IMR-90 (cell line): Measurements from ENCODE around the gene UTRN. TPM values are rescaled to one million over a fixed set of nuclear protein-coding genes. Genes with fewer than 3 reads are reported as not detected.
A peak's percentile ranks its signal among the peaks of the same experiment; 100 is the strongest.

ENCODE experiments used
- ATAC-seq: fragments of 200-7000 bp; cut with Tn5 transposase; 2 replicates; pipeline ENCODE4 v1.9.1; 2020; ENCODE audit warnings: low read depth, mild to moderate bottlenecking, moderate library complexity
- BruUV-seq: library from RNA; stranded (reverse); fragments of 400-500 nt; replicated peaks from 2 replicates; lab custom pipeline; 2021; lab: Mats Ljungman, UMichigan
- CTCF ChIA-PET: fragments of 300-600 bp; formaldehyde crosslinking; extraction: SDS; loops from one replicate; lab custom pipeline; 2021; ENCODE audit warnings: antibody characterized with exemption; lab: Yijun Ruan, JAX
- POLR2A ChIA-PET: fragments of 300-600 bp; sonication (Branson Sonifier 250); formaldehyde crosslinking; loops from one replicate; lab custom pipeline; 2022; ENCODE audit warnings: antibody characterized with exemption; ENCODE audit not compliant: unreplicated experiment; lab: Charles Lee
- DNase-seq: peaks from one replicate; pipeline ENCODE4 v3.0.0; 2013
- H2AFZ ChIP-seq: replicated peaks from 2 replicates; pipeline ENCODE3; 2013; ENCODE audit warnings: low read length, mild to moderate bottlenecking; ENCODE audit not compliant: poor library complexity
- H2AK5ac ChIP-seq: 2 replicates; pipeline ENCODE4 v1.6.1; 2013; ENCODE audit warnings: low read depth, low read length, inconsistent platforms
- H2AK9ac ChIP-seq: replicated peaks from 2 replicates; pipeline ENCODE3; 2013; ENCODE audit warnings: mild to moderate bottlenecking, low read depth, low read length, moderate library complexity; ENCODE audit not compliant: poor library complexity
- H2BK120ac ChIP-seq: 2 replicates; pipeline ENCODE4 v1.6.1; 2013; ENCODE audit warnings: low read depth, low read length, inconsistent platforms
- H2BK15ac ChIP-seq: 3 replicates; pipeline ENCODE4 v1.6.1; 2013; ENCODE audit warnings: low read depth, low read length, inconsistent platforms
- H2BK20ac ChIP-seq: 2 replicates; pipeline ENCODE4 v1.6.1; 2013; ENCODE audit warnings: low read depth, mild to moderate bottlenecking, inconsistent platforms, low read length, moderate library complexity
- H2BK5ac ChIP-seq: 2 replicates; pipeline ENCODE4 v1.6.1; 2013; ENCODE audit warnings: mild to moderate bottlenecking, low read depth, low read length, inconsistent platforms; ENCODE audit not compliant: poor library complexity, severe bottlenecking
- H3K14ac ChIP-seq: replicated peaks from 2 replicates; pipeline ENCODE4 v1.6.1; 2013; ENCODE audit warnings: low read depth, low read length, inconsistent platforms
- H3K18ac ChIP-seq: 2 replicates; pipeline ENCODE4 v1.6.1; 2013; ENCODE audit warnings: low read depth, low read length, control low read depth
- H3K23ac ChIP-seq: 2 replicates; pipeline ENCODE4 v1.6.1; 2013; ENCODE audit warnings: low read depth, low read length, inconsistent platforms
- H3K27ac ChIP-seq: 2 replicates; pipeline ENCODE4 v1.5.1; 2013; ENCODE audit warnings: mild to moderate bottlenecking, control low read depth, low read length; ENCODE audit not compliant: insufficient read depth
- H3K27me3 ChIP-seq: 2 replicates; pipeline ENCODE4 v1.6.1; 2013; ENCODE audit warnings: low read length; ENCODE audit not compliant: control insufficient read depth, insufficient read depth
- H3K36me3 ChIP-seq: 2 replicates; pipeline ENCODE4 v1.6.1; 2013; ENCODE audit warnings: low read length, mixed read lengths; ENCODE audit not compliant: control insufficient read depth, insufficient read depth
- H3K4ac ChIP-seq: 2 replicates; pipeline ENCODE4 v1.6.1; 2013; ENCODE audit warnings: low read depth, low read length, inconsistent platforms
- H3K4me1 ChIP-seq: 2 replicates; pipeline ENCODE4 v1.6.1; 2013; ENCODE audit warnings: low read length, mixed read lengths; ENCODE audit not compliant: control insufficient read depth, insufficient read depth
- H3K4me2 ChIP-seq: 2 replicates; pipeline ENCODE4 v1.6.1; 2013; ENCODE audit warnings: low read depth, mild to moderate bottlenecking, control low read depth, low read length, moderate library complexity
- H3K4me3 ChIP-seq: 2 replicates; pipeline ENCODE4 v1.5.1; 2013; ENCODE audit warnings: low read depth, mild to moderate bottlenecking, control low read depth, low read length, moderate library complexity; ENCODE audit not compliant: insufficient read depth
- H3K56ac ChIP-seq: 2 replicates; pipeline ENCODE4 v1.6.1; 2013; ENCODE audit warnings: low read length, inconsistent platforms; ENCODE audit not compliant: insufficient read depth; ENCODE audit errors: extremely low read depth
- H3K79me1 ChIP-seq, 2 experiments: 2 replicates each; pipeline ENCODE4 v1.6.1; 2013; ENCODE audit warnings: low read length in 2 of 2, inconsistent platforms in 1 of 2, low read depth in 1 of 2
- H3K9ac ChIP-seq: 2 replicates; pipeline ENCODE4 v1.6.1; 2013; ENCODE audit warnings: low read depth, low read length, control low read depth
- H3K9me1 ChIP-seq: 2 replicates; pipeline ENCODE4 v1.6.1; 2013; ENCODE audit warnings: low read length, inconsistent platforms; ENCODE audit not compliant: insufficient read depth
- H3K9me3 ChIP-seq: 2 replicates; pipeline ENCODE4 v1.6.1; 2013; ENCODE audit warnings: low read length; ENCODE audit not compliant: control insufficient read depth, insufficient read depth
- H4K20me1 ChIP-seq: 2 replicates; pipeline ENCODE4 v1.6.1; 2013; ENCODE audit warnings: low read length, inconsistent platforms; ENCODE audit not compliant: insufficient read depth
- H4K5ac ChIP-seq: 2 replicates; pipeline ENCODE4 v1.6.1; 2013; ENCODE audit warnings: mild to moderate bottlenecking, low read depth, low read length, control low read depth
- H4K8ac ChIP-seq, 2 experiments: 2 replicates each; pipeline ENCODE4 v1.6.1; 2013; ENCODE audit warnings: low read depth in 2 of 2, low read length in 2 of 2, control low read depth in 1 of 2, inconsistent platforms in 1 of 2
- H4K91ac ChIP-seq: 2 replicates; pipeline ENCODE4 v1.6.1; 2013; ENCODE audit warnings: low read depth, low read length, inconsistent platforms; ENCODE audit not compliant: insufficient read depth
- MXI1 ChIP-seq: IDR thresholded peaks from 2 replicates; pipeline ENCODE4 v1.6.1; 2012; ENCODE audit warnings: low read depth, mild to moderate bottlenecking, low read length, moderate library complexity, borderline replicate concordance
- NFE2L2 ChIP-seq: fragments of 150-350 bp; IDR thresholded peaks from 2 replicates; pipeline ENCODE4 v1.6.1; 2016; ENCODE audit warnings: low read depth, mild to moderate bottlenecking, low read length
- RAD21 ChIP-seq: IDR thresholded peaks from 2 replicates; pipeline ENCODE4 v1.6.1; 2012; ENCODE audit warnings: low read length, improper control_type of control experiment
- RCOR1 ChIP-seq: IDR thresholded peaks from 2 replicates; pipeline ENCODE4 v1.6.1; 2012; ENCODE audit warnings: mild to moderate bottlenecking, low read length, improper control_type of control experiment; ENCODE audit not compliant: insufficient replicate concordance
- WGBS, 2 experiments: methylation state at CpG; one replicate each; pipeline versions ENCODE4 v1.1.5 to v1.1.7; 2013; ENCODE audit warnings: missing lambda C conversion rate in 2 of 2; ENCODE audit not compliant: insufficient read length in 1 of 2; ENCODE audit errors: extremely low coverage in 2 of 2; 5-methylcytosine and 5-hydroxymethylcytosine counted together
- dilution Hi-C: fragments of 300-500 bp; cut with HindIII; formaldehyde crosslinking; loops from one replicate; pipeline ENCODE4 v1.14.3; 2018; ENCODE audit warnings: low sequenced_read_pairs; ENCODE audit not compliant: unreplicated experiment
- in situ Hi-C: fragments of 300-500 bp; cut with MboI; formaldehyde crosslinking; loops from 3 replicates; pipeline ENCODE4 v1.14.3; 2019; ENCODE audit warnings: low sequenced_read_pairs, inconsistent platforms, mixed read lengths
- intact Hi-C: fragments of 100-400 bp; cut with micrococcal nuclease; formaldehyde crosslinking; loops from 2 replicates; pipeline ENCODE4 v1.10.0; 2022
- polyA plus RNA-seq, 3 experiments: library from polyadenylated mRNA; depleted of rRNA; stranded (reverse); fragments of >200 nt; gene quantifications; 2 replicates each; pipeline ENCODE4 v1.2.3, GENCODE V29; 2012; ENCODE audit warnings: low replicate concordance in 1 of 3
- total RNA-seq: library from RNA; depleted of rRNA; stranded (reverse); fragments of >200 nt; gene quantifications from 2 replicates; pipeline ENCODE4 v1.2.3, GENCODE V29; 2012
- TF ChIP-seq, protein P1 (sequence below): fragments of 150-350 bp; IDR thresholded peaks from 2 replicates; pipeline ENCODE4 v1.6.1; 2017; ENCODE audit warnings: mild to moderate bottlenecking, antibody characterized with exemption, low read length, low read depth

The UTRN gene
- total and polyA plus RNA-seq, 2 of the 4 experiments (the other 2 are of a cell fraction), result 17.3 to 83.5 TPM

DNA sequence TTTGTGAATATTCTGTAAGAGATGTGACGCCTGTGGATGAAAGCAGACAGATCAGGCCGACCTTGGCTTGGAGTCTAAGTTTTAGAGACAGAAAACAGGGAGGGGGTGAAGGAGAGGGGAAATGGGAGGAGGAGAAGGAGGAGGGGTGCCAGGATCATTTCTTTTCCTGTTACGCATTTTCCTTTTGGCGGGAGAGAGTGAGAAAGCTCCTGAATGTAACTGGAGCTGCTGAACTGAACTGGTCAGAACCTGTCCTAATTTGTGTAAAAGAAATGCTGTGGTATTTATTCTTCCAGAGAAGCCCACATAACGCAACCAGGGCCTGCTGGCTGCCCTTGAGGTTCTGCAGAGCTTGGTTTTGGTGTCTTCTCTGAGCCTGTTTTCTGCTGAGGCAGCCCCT, 41.9 kb downstream of the UTRN start:
- WGBS, 2 experiments, result 40% methylated on average over 3 of the region's 5 CpGs; no CpG with 5 or more reads in 1 of the 2 experiments
- H2AFZ ChIP-seq, result no peak overlapping the region

More for the DNA sequence above, 41.9 kb downstream of the UTRN start:
- Histone ChIP-seq H4K5ac (no peak overlapping the region), H3K79me1 (peaks cover 41 to 74% of the 10 kb centered on the region in 2 experiments), H2AK5ac (no peak overlapping the region), H3K23ac (0 out of 2 replicates have a peak overlapping the region, but pooled peaks have one; percentile 20), H4K8ac (no peak overlapping the region), H2AK9ac (no peak overlapping the region), H4K91ac (no peak overlapping the region), H3K18ac (no peak overlapping the region), H3K4me1 (peaks cover 11% of the 10 kb centered on the region), H3K56ac (no peak overlapping the region), H2BK20ac (no peak overlapping the region), H3K36me3 (no peaks in the 10 kb centered on the region), H2BK120ac (no peak overlapping the region), H3K14ac (no peak overlapping the region), H3K4ac (no peak overlapping the region), H2BK15ac (no peak overlapping the region), H3K4me3 (no peak overlapping the region), H3K9me1 (peaks cover 10% of the 10 kb centered on the region), H3K27ac (no peak overlapping the region), H3K9ac (no peak overlapping the region), H3K4me2 (no peak overlapping the region), H4K20me1 (peaks cover 25% of the 10 kb centered on the region), H3K27me3 (no peaks in the 10 kb centered on the region), H3K9me3 (no peaks in the 10 kb centered on the region), H2BK5ac (no peak overlapping the region)
- ChIA-PET POLR2A (no interaction called here), CTCF (no interaction called here)
- TF ChIP-seq, protein P1, sequence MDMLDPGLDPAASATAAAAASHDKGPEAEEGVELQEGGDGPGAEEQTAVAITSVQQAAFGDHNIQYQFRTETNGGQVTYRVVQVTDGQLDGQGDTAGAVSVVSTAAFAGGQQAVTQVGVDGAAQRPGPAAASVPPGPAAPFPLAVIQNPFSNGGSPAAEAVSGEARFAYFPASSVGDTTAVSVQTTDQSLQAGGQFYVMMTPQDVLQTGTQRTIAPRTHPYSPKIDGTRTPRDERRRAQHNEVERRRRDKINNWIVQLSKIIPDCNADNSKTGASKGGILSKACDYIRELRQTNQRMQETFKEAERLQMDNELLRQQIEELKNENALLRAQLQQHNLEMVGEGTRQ, result no peak
- TF ChIP-seq RCOR1 (no peak), RAD21 (no peak), MXI1 (no peak), NFE2L2 (no peak)
- no TSS peak for BruUV-seq
- in situ Hi-C loops, result no loop called here
- intact Hi-C loops, result no loop called here
- DNase-seq (no peak), ATAC-seq (no peak)
- dilution Hi-C loops, result no loop called here
